Psoas muscle (tissue), 8 donors: ENCODE measurements around the gene RSPH6A. TPM values are rescaled to one million over a fixed set of nuclear protein-coding genes. Genes with fewer than 3 reads are reported as not detected.

Experiments
- ATAC-seq, 4 donors: fragments of 200-7000 bp; cut with Tn5 transposase; one replicate each; pipeline ENCODE4 v1.9.1; 2020; ENCODE audit warnings: moderate library complexity in 3 of 4, mild to moderate bottlenecking in 2 of 4
- DNase-seq, 2 donors: peaks; one replicate each; pipeline ENCODE4 v3.0.0-alpha.2; 2020
- H3K27ac ChIP-seq: fragments of 200-600 bp; one replicate; pipeline ENCODE4 v1.8.0; 2022
- H3K27me3 ChIP-seq, 3 donors: fragments of 200-600 bp in 1 of 3; one replicate each; pipeline versions ENCODE4 v1.6.1 to v1.8.0; 2013 to 2022; ENCODE audit warnings: low read length in 2 of 3, mild to moderate bottlenecking in 2 of 3, moderate library complexity in 1 of 3; ENCODE audit not compliant: insufficient read depth in 3 of 3
- H3K36me3 ChIP-seq, 2 donors: fragments of 200-600 bp in 1 of 2; one replicate each; pipeline versions ENCODE4 v1.6.1 to v1.8.0; 2013 to 2022; ENCODE audit warnings: low read depth in 1 of 2, mild to moderate bottlenecking in 1 of 2, moderate library complexity in 1 of 2; ENCODE audit not compliant: insufficient read depth in 1 of 2
- H3K4me1 ChIP-seq: fragments of 200-600 bp; one replicate; pipeline ENCODE4 v1.8.0; 2022
- H3K4me3 ChIP-seq: fragments of 200-600 bp; one replicate; pipeline ENCODE4 v1.8.0; 2022; ENCODE audit warnings: mild to moderate bottlenecking
- H3K9me3 ChIP-seq: fragments of 200-600 bp; one replicate; pipeline ENCODE4 v1.8.0; 2022
- CTCF ChIP-seq: fragments of 200-600 bp; IDR thresholded peaks from one replicate; pipeline ENCODE4 v1.8.0; 2022; ENCODE audit warnings: antibody characterized with exemption
- WGBS, 3 donors: extraction: QIAGEN DNeasy Blood & Tissue Kit; methylation state at CpG; one replicate each; pipeline versions ENCODE4 v1.1.6 to v1.1.7; 2013; 5-methylcytosine and 5-hydroxymethylcytosine counted together
- intact Hi-C, 2 donors: fragments of 100-400 bp; cut with DNase I; formaldehyde crosslinking; loops; one replicate each; pipeline versions ENCODE4 v1.11.0 to v1.14.2; 2022
- polyA plus RNA-seq, 3 donors: library from polyadenylated mRNA; stranded (reverse); fragments of 200-250 nt; gene quantifications; one replicate each; pipeline ENCODE4 v1.2.3, GENCODE V29; 2013
- total RNA-seq, 4 donors: library from RNA; stranded (reverse); fragmentation: NEBNext Ultra II Directional in 2 of 4; extraction: Animal tissue kit (Norgen Biotek cat#: 25700) in 2 of 4; gene quantifications; one replicate each; pipeline versions ENCODE4 v1.2.1 to v1.2.4, GENCODE V29; 2021 to 2023
- donor health status: healthy with polysubstance abuse.
- donor health status: DM: no; HTN: no; CAD: no; lungs with moderate emphysema.
- donor health status: Bipolar disorder and iron deficiency.
- donor health status: healthy.
- donor health status: DM: yes; HTN: yes; CAD: no.
- donor health status: DM: no; HTN: no; CAD: no.
- donor health status: DM: no; HTN: no; CAD: no.
- donor health status: DM: yes; HTN: yes; CAD: no.

RSPH6A gene
- total and polyA plus RNA-seq, 7 donors, result 0.03 to 0.15 (median 0.09) TPM; not detected in 3

GRCh38 chr19:45793178-45793564 is 21.9 kb downstream of the RSPH6A start:
- WGBS, 3 donors, result 35 to 42% (median 41%) methylated on average over 3 of the region's 3 CpGs
- no peaks in the 10 kb centered on the region for H3K27me3 ChIP-seq
- no peak for TF ChIP-seq CTCF

GRCh38 chr19:45792470-45793177 is 22.5 kb downstream of the RSPH6A start, which contains the start of gene DMWD:
DMWD (minus strand) TSS chr19:45792845; CDS start chr19:45792756, 89 bp downstream.
- intact Hi-C loops, result no loop called here
- ATAC-seq, result peak; percentile 89 to 96 (median 93)
- Histone ChIP-seq H3K4me1 (peaks cover 32% of the 10 kb centered on the region), H3K27ac (peak within 1 kb of the TSS; percentile 88), H3K9me3 (no peaks in the 10 kb centered on the region), H3K4me3 (peak within 1 kb of the TSS; percentile 77), H3K27me3 (no peaks in the 10 kb centered on the region), H3K36me3 (peaks cover 0 to 32% of the 10 kb centered on the region in 2 donors)
- peak; percentile 100 for DNase-seq
- no peak for TF ChIP-seq CTCF
- 0 to 1% (median 1%) methylated on average over 39 to 86 of the region's 86 CpGs for WGBS, 3 donors

More at GRCh38 chr19:45793178-45793564, 21.9 kb downstream of the RSPH6A start:
- H3K9me3 ChIP-seq, result no peaks in the 10 kb centered on the region
- ATAC-seq, result no peak
- intact Hi-C loops, result no loop called here
- peaks cover 0 to 28% of the 10 kb centered on the region in 2 donors for H3K36me3 ChIP-seq
- peaks cover 27% of the 10 kb centered on the region for H3K4me1 ChIP-seq
- no peak for DNase-seq
- H3K27ac ChIP-seq, result no peak overlapping the region
- peak overlapping the region; percentile 77 for H3K4me3 ChIP-seq

GRCh38 chr19:45791744-45792469 is 23.2 kb downstream of the RSPH6A start:
- DNase-seq (no peak), ATAC-seq (no peak)
- Histone ChIP-seq H3K27ac (peak overlapping the region; percentile 88), H3K4me3 (peak overlapping the region; percentile 77), H3K36me3 (peaks cover 0 to 37% of the 10 kb centered on the region in 2 donors), H3K27me3 (no peaks in the 10 kb centered on the region), H3K4me1 (peaks cover 34% of the 10 kb centered on the region), H3K9me3 (no peaks in the 10 kb centered on the region)
- intact Hi-C loops, result no loop called here
- TF ChIP-seq CTCF, result no peak
- WGBS, 3 donors, result 8 to 10% (median 10%) methylated on average over 30 to 31 of the region's 31 CpGs

GRCh38 chr19:45790942-45791341 is 24.2 kb downstream of the RSPH6A start:
- ATAC-seq (no peak), DNase-seq (no peak)
- 81 to 90% (median 86%) methylated on average over 8 of the region's 8 CpGs for WGBS, 3 donors
- H3K4me1 ChIP-seq, result peaks cover 41% of the 10 kb centered on the region
- no peaks in the 10 kb centered on the region for H3K9me3 ChIP-seq
- no peak overlapping the region for H3K27ac ChIP-seq
- intact Hi-C loops, result no loop called here
- peaks cover 0 to 45% of the 10 kb centered on the region in 2 donors for H3K36me3 ChIP-seq
- TF ChIP-seq CTCF, result no peak
- no peaks in the 10 kb centered on the region for H3K27me3 ChIP-seq
- no peak overlapping the region for H3K4me3 ChIP-seq
